GM23338 (cell line): Measurements from ENCODE around the gene ADI1. TPM values are rescaled to one million over a fixed set of nuclear protein-coding genes. Genes with fewer than 3 reads are reported as not detected.

Experiments used
- ATAC-seq: fragments of 200-7000 bp; cut with Tn5 transposase; 3 replicates; pipeline ENCODE4 v1.9.1; 2020
- DNase-seq: peaks from one replicate; pipeline ENCODE4 v3.0.0-alpha.2; 2015; ENCODE audit warnings: low spot score
- H2AFZ ChIP-seq: fragments of 200-600 bp; sonication (generic); 2 replicates; pipeline ENCODE4 v1.8.0; 2016; ENCODE audit warnings: antibody characterized with exemption, mild to moderate bottlenecking, moderate library complexity
- H3F3A ChIP-seq: fragments of 200-600 bp; sonication (generic); replicated peaks from 2 replicates; pipeline ENCODE4 v1.8.0; 2017; ENCODE audit warnings: antibody characterized with exemption, mixed run types, low read depth
- H3K27ac ChIP-seq: fragments of 200-600 bp; sonication (generic); 2 replicates; pipeline ENCODE4 v1.6.1; 2016; ENCODE audit warnings: low read depth
- H3K27me3 ChIP-seq: fragments of 200-600 bp; sonication (generic); 2 replicates; pipeline ENCODE4 v1.8.0; 2016; ENCODE audit warnings: mild to moderate bottlenecking, mixed run types, moderate library complexity; ENCODE audit not compliant: insufficient read depth
- H3K36me3 ChIP-seq: fragments of 200-600 bp; sonication (generic); 2 replicates; pipeline ENCODE4 v1.8.0; 2016; ENCODE audit warnings: mild to moderate bottlenecking; ENCODE audit not compliant: insufficient read depth
- H3K4me1 ChIP-seq: fragments of 200-600 bp; sonication (generic); 2 replicates; pipeline ENCODE4 v1.8.0; 2016; ENCODE audit warnings: mild to moderate bottlenecking, moderate library complexity; ENCODE audit not compliant: insufficient read depth
- H3K4me2 ChIP-seq: fragments of 200-600 bp; sonication (generic); 2 replicates; pipeline ENCODE4 v1.7.1; 2017; ENCODE audit warnings: mixed run types
- H3K4me3 ChIP-seq: fragments of 200-600 bp; sonication (generic); 2 replicates; pipeline ENCODE4 v1.6.1; 2016; ENCODE audit warnings: mixed run types
- H3K79me2 ChIP-seq: fragments of 200-600 bp; sonication (generic); replicated peaks from 2 replicates; pipeline ENCODE4 v1.8.0; 2017; ENCODE audit warnings: mild to moderate bottlenecking; ENCODE audit not compliant: insufficient read depth
- H3K9me2 ChIP-seq: fragments of 200-600 bp; sonication (generic); 2 replicates; pipeline ENCODE4 v1.8.0; 2017; ENCODE audit not compliant: insufficient read depth
- H4K20me1 ChIP-seq: fragments of 200-600 bp; sonication (generic); replicated peaks from 2 replicates; pipeline ENCODE4 v1.8.0; 2017; ENCODE audit warnings: mild to moderate bottlenecking; ENCODE audit not compliant: insufficient read depth
- H3K27ac Mint-ChIP-seq: 2 replicates; pipeline ENCODE4 v1.8.0; 2020; ENCODE audit warnings: inconsistent platforms, mild to moderate bottlenecking, moderate library complexity, mixed read lengths
- H3K27me3 Mint-ChIP-seq: 3 replicates; pipeline ENCODE4 v1.8.0; 2022; ENCODE audit warnings: low read depth, mild to moderate bottlenecking, moderate library complexity, mixed read lengths, inconsistent platforms; ENCODE audit not compliant: insufficient read depth, poor library complexity
- H3K36me3 Mint-ChIP-seq: 3 replicates; pipeline ENCODE4 v1.8.0; 2021; ENCODE audit warnings: low read depth, mild to moderate bottlenecking, inconsistent platforms, moderate library complexity, mixed read lengths
- H3K4me1 Mint-ChIP-seq: 3 replicates; pipeline ENCODE4 v1.8.0; 2020; ENCODE audit warnings: mild to moderate bottlenecking, inconsistent platforms, mixed read lengths
- H3K4me3 Mint-ChIP-seq: 3 replicates; pipeline ENCODE4 v1.8.0; 2021; ENCODE audit warnings: moderate library complexity, mild to moderate bottlenecking, inconsistent platforms, mixed read lengths
- H3K9me3 Mint-ChIP-seq: 3 replicates; pipeline ENCODE4 v1.8.0; 2020; ENCODE audit warnings: moderate library complexity, mild to moderate bottlenecking, inconsistent platforms, mixed read lengths
- CREB1 ChIP-seq: fragments of 250-450 bp; sonication (Bioruptor Pico); IDR thresholded peaks from 2 replicates; pipeline ENCODE4 v1.5.0; 2020; ENCODE audit warnings: low read depth, mild to moderate bottlenecking, moderate library complexity
- CTCF ChIP-seq, 2 experiments: fragments of 200-600 bp in 1 of 2; sonication (generic) in 1 of 2; conservative IDR thresholded peaks; 2 replicates each; pipeline versions ENCODE4 v1.5.1 to v1.6.1; 2016 to 2017; ENCODE audit warnings: antibody characterized with exemption in 2 of 2, low read depth in 2 of 2, mild to moderate bottlenecking in 2 of 2, moderate library complexity in 1 of 2
- EZH2 ChIP-seq: fragments of 200-600 bp; sonication (generic); IDR thresholded peaks from one replicate; pipeline ENCODE4 v1.8.0; 2017; ENCODE audit warnings: antibody characterized with exemption, mild to moderate bottlenecking, low read depth; ENCODE audit not compliant: unreplicated experiment
- EZH2phosphoT487 ChIP-seq: fragments of 200-600 bp; sonication (generic); IDR thresholded peaks from one replicate; pipeline ENCODE4 v1.8.1; 2018; ENCODE audit warnings: antibody characterized with exemption; ENCODE audit not compliant: unreplicated experiment
- JUNB ChIP-seq: IDR thresholded peaks from one replicate; pipeline ENCODE4 v1.6.1; 2016; ENCODE audit warnings: antibody characterized with exemption; ENCODE audit not compliant: unreplicated experiment
- NANOG ChIP-seq: IDR thresholded peaks from 2 replicates; pipeline ENCODE4 v1.6.1; 2016; ENCODE audit warnings: antibody characterized with exemption, borderline replicate concordance
- POLR2AphosphoS5 ChIP-seq: IDR thresholded peaks from 2 replicates; pipeline ENCODE4 v1.6.1; 2016; ENCODE audit warnings: antibody characterized with exemption, low read depth
- REST ChIP-seq: IDR thresholded peaks from one replicate; pipeline ENCODE4 v1.6.1; 2018; ENCODE audit warnings: antibody characterized with exemption; ENCODE audit not compliant: unreplicated experiment
- ZNF114 ChIP-seq: fragments of 250-450 bp; sonication (Bioruptor Pico); IDR thresholded peaks from 2 replicates; pipeline ENCODE4 v1.5.0; 2020; ENCODE audit warnings: mild to moderate bottlenecking, moderate library complexity
- ZNF331 ChIP-seq: fragments of 250-450 bp; sonication (Bioruptor Pico); IDR thresholded peaks from 2 replicates; pipeline ENCODE4 v1.5.0; 2020; ENCODE audit warnings: low read depth, mild to moderate bottlenecking, moderate library complexity
- polyA plus RNA-seq: library from polyadenylated mRNA; unstranded; fragments of >200 nt; fragmentation: Nextera tagmentation; extraction: Ambion mirVana; gene quantifications from 2 replicates; pipeline ENCODE4 v1.2.1, GENCODE V29; 2016
- total RNA-seq: library from RNA; depleted of rRNA; stranded (reverse); fragments of >200 nt; shearing (Covaris generic); gene quantifications from 2 replicates; pipeline ENCODE4 v1.2.3, GENCODE V29; 2014
- TF ChIP-seq, protein P1 (sequence below): IDR thresholded peaks from 2 replicates; pipeline ENCODE4 v1.6.1; 2016; ENCODE audit warnings: antibody characterized with exemption
- TF ChIP-seq, protein P2 (sequence below): fragments of 250-450 bp; sonication (Bioruptor Pico); IDR thresholded peaks from 2 replicates; pipeline ENCODE4 v1.5.0; 2020; ENCODE audit warnings: mild to moderate bottlenecking, moderate library complexity

The ADI1 gene
- total and polyA plus RNA-seq, 2 experiments from 2014 or later: 16.3 to 31.9 TPM

GRCh38 chr2:3478846-3479385 is 40.4 kb downstream of the ADI1 start:
- Histone ChIP-seq H3K27ac (no peak overlapping the region), H3K27me3 (no peaks in the 10 kb centered on the region), H4K20me1 (no peaks in the 10 kb centered on the region), H3K9me2 (no peaks in the 10 kb centered on the region), H3K36me3 (peaks cover 4% of the 10 kb centered on the region; the same call in 1 of the 2 replicates), H3K79me2 (no peaks in the 10 kb centered on the region), H3K4me2 (no peak overlapping the region), H3K4me1 (no peaks in the 10 kb centered on the region), H2AFZ (no peak overlapping the region), H3K4me3 (no peak overlapping the region), H3F3A (no peaks in the 10 kb centered on the region)
- TF ChIP-seq EZH2phosphoT487 (no peak), POLR2AphosphoS5 (no peak), JUNB (no peak), EZH2 (no peak), REST (no peak), NANOG (no peak), CREB1 (CRISPR knock-in tag) (no peak), ZNF114 (CRISPR knock-in tag) (no peak), ZNF331 (CRISPR knock-in tag) (no peak), CTCF (conservative IDR thresholded peaks at IDR 0.05; ENCODE audit: low read depth in 2 of 2) (no peak)
- TF ChIP-seq, protein P1, sequence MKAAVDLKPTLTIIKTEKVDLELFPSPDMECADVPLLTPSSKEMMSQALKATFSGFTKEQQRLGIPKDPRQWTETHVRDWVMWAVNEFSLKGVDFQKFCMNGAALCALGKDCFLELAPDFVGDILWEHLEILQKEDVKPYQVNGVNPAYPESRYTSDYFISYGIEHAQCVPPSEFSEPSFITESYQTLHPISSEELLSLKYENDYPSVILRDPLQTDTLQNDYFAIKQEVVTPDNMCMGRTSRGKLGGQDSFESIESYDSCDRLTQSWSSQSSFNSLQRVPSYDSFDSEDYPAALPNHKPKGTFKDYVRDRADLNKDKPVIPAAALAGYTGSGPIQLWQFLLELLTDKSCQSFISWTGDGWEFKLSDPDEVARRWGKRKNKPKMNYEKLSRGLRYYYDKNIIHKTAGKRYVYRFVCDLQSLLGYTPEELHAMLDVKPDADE: no peak
- TF ChIP-seq, protein P2, sequence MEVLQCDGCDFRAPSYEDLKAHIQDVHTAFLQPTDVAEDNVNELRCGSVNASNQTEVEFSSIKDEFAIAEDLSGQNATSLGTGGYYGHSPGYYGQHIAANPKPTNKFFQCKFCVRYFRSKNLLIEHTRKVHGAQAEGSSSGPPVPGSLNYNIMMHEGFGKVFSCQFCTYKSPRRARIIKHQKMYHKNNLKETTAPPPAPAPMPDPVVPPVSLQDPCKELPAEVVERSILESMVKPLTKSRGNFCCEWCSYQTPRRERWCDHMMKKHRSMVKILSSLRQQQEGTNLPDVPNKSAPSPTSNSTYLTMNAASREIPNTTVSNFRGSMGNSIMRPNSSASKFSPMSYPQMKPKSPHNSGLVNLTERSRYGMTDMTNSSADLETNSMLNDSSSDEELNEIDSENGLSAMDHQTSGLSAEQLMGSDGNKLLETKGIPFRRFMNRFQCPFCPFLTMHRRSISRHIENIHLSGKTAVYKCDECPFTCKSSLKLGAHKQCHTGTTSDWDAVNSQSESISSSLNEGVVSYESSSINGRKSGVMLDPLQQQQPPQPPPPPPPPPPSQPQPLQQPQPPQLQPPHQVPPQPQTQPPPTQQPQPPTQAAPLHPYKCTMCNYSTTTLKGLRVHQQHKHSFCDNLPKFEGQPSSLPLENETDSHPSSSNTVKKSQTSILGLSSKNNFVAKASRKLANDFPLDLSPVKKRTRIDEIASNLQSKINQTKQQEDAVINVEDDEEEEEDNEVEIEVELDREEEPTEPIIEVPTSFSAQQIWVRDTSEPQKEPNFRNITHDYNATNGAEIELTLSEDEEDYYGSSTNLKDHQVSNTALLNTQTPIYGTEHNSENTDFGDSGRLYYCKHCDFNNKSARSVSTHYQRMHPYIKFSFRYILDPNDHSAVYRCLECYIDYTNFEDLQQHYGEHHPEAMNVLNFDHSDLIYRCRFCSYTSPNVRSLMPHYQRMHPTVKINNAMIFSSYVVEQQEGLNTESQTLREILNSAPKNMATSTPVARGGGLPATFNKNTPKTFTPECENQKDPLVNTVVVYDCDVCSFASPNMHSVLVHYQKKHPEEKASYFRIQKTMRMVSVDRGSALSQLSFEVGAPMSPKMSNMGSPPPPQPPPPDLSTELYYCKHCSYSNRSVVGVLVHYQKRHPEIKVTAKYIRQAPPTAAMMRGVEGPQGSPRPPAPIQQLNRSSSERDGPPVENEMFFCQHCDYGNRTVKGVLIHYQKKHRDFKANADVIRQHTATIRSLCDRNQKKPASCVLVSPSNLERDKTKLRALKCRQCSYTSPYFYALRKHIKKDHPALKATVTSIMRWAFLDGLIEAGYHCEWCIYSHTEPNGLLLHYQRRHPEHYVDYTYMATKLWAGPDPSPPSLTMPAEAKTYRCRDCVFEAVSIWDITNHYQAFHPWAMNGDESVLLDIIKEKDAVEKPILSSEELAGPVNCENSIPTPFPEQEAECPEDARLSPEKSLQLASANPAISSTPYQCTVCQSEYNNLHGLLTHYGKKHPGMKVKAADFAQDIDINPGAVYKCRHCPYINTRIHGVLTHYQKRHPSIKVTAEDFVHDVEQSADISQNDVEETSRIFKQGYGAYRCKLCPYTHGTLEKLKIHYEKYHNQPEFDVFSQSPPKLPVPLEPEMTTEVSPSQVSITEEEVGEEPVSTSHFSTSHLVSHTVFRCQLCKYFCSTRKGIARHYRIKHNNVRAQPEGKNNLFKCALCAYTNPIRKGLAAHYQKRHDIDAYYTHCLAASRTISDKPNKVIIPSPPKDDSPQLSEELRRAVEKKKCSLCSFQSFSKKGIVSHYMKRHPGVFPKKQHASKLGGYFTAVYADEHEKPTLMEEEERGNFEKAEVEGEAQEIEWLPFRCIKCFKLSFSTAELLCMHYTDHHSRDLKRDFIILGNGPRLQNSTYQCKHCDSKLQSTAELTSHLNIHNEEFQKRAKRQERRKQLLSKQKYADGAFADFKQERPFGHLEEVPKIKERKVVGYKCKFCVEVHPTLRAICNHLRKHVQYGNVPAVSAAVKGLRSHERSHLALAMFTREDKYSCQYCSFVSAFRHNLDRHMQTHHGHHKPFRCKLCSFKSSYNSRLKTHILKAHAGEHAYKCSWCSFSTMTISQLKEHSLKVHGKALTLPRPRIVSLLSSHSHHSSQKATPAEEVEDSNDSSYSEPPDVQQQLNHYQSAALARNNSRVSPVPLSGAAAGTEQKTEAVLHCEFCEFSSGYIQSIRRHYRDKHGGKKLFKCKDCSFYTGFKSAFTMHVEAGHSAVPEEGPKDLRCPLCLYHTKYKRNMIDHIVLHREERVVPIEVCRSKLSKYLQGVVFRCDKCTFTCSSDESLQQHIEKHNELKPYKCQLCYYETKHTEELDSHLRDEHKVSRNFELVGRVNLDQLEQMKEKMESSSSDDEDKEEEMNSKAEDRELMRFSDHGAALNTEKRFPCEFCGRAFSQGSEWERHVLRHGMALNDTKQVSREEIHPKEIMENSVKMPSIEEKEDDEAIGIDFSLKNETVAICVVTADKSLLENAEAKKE (CRISPR knock-in tag): no peak
- Mint-ChIP-seq H3K27me3 (peaks cover 11% of the 10 kb centered on the region), H3K27ac (no peak overlapping the region), H3K4me1 (peaks cover 3% of the 10 kb centered on the region; the same call in 2 of the 3 replicates), H3K4me3 (no peak overlapping the region), H3K36me3 (peaks cover 25% of the 10 kb centered on the region), H3K9me3 (no peaks in the 10 kb centered on the region; the same call in 2 of the 3 replicates)
- DNase-seq: no peak
- no peak for ATAC-seq
